Measurements from ENCODE around the gene NMUR1. TPM values are rescaled to one million over a fixed set of nuclear protein-coding genes. Genes with fewer than 3 reads are reported as not detected.
A peak's percentile ranks its signal among the peaks of the same experiment; 100 is the strongest.

Gene NMUR1
- total and polyA plus RNA-seq, 2 experiments from 2014 or later = 0.15 TPM; not detected in 1

GRCh38 chr2:231568098-231568784 is 38.0 kb upstream of the NMUR1 start:
- TF ChIP-seq CTCF (IDR thresholded peaks at IDR 0.05; ENCODE audit: low read depth, low read length) = no peak
- no peak overlapping the region for H3K27ac ChIP-seq
- no peak overlapping the region for H3K4me3 ChIP-seq
- no peaks in the 10 kb centered on the region for H3K9me3 ChIP-seq (ENCODE audit: low read depth)
- no peaks in the 10 kb centered on the region for H3K27me3 ChIP-seq
- H3K4me1 ChIP-seq (ENCODE audit: low read depth) = no peaks in the 10 kb centered on the region
- no peaks in the 10 kb centered on the region for H3K36me3 ChIP-seq
- no peak for DNase-seq (ENCODE audit: low read depth in 1 of 2, low spot score in 1 of 2)

- Histone ChIP-seq H3K4me3 (no peak overlapping the region), H3K36me3 (no peaks in the 10 kb centered on the region), H3K9me3 (ENCODE audit: low read depth) (no peaks in the 10 kb centered on the region), H3K27me3 (no peaks in the 10 kb centered on the region), H3K27ac (no peak overlapping the region), H3K4me1 (ENCODE audit: low read depth) (no peaks in the 10 kb centered on the region)
- TF ChIP-seq CTCF (IDR thresholded peaks at IDR 0.05; ENCODE audit: low read depth, low read length) = no peak
- DNase-seq (ENCODE audit: low read depth in 1 of 2, low spot score in 1 of 2) = no peak
Observed at GRCh38 chr2:231567159-231567558, 36.9 kb upstream of the NMUR1 start.

- Histone ChIP-seq H3K27me3 (no peaks in the 10 kb centered on the region), H3K36me3 (no peaks in the 10 kb centered on the region), H3K4me1 (ENCODE audit: low read depth) (no peaks in the 10 kb centered on the region), H3K9me3 (ENCODE audit: low read depth) (no peaks in the 10 kb centered on the region), H3K4me3 (no peak overlapping the region), H3K27ac (no peak overlapping the region)
- TF ChIP-seq CTCF (IDR thresholded peaks at IDR 0.05; ENCODE audit: low read depth, low read length) = no peak
- DNase-seq (ENCODE audit: low read depth in 1 of 2, low spot score in 1 of 2) = no peak
Observed at GRCh38 chr2:231565887-231566594, 35.8 kb upstream of the NMUR1 start.

GRCh38 chr2:231563378-231563961 is 33.2 kb upstream of the NMUR1 start:
- peak; percentile 67 to 71 for DNase-seq (ENCODE audit: low read depth in 1 of 2, low spot score in 1 of 2)
- no peaks in the 10 kb centered on the region for H3K27me3 ChIP-seq
- TF ChIP-seq CTCF (IDR thresholded peaks at IDR 0.05; ENCODE audit: low read depth, low read length) = peak; percentile 73

GRCh38 chr2:231557571-231558217 is 27.4 kb upstream of the NMUR1 start:
- DNase-seq (ENCODE audit: low read depth in 1 of 2, low spot score in 1 of 2) = peak; percentile 84 to 93
- peak; percentile 77 for TF ChIP-seq CTCF (IDR thresholded peaks at IDR 0.05; ENCODE audit: low read depth, low read length)

More at GRCh38 chr2:231563378-231563961, 33.2 kb upstream of the NMUR1 start:
- Histone ChIP-seq H3K4me1 (ENCODE audit: low read depth) (no peaks in the 10 kb centered on the region), H3K36me3 (no peaks in the 10 kb centered on the region), H3K9me3 (ENCODE audit: low read depth) (no peaks in the 10 kb centered on the region), H3K27ac (no peak overlapping the region), H3K4me3 (no peak overlapping the region)

More at GRCh38 chr2:231557571-231558217, 27.4 kb upstream of the NMUR1 start:
- H3K9me3 ChIP-seq (ENCODE audit: low read depth) = no peaks in the 10 kb centered on the region
- no peaks in the 10 kb centered on the region for H3K4me1 ChIP-seq (ENCODE audit: low read depth)
- no peaks in the 10 kb centered on the region for H3K36me3 ChIP-seq
- H3K27ac ChIP-seq = no peak overlapping the region
- H3K4me3 ChIP-seq = no peak overlapping the region
- H3K27me3 ChIP-seq = no peaks in the 10 kb centered on the region

Measured in cardiac muscle cell (in vitro differentiated cells and primary cell).